ENCODE results near the gene PRDM5.

GRCh38 chr4:120927801-120928409 lies 5.4 kb upstream of the PRDM5 start:
- no peak for TF ChIP-seq MAX (IDR thresholded peaks at IDR 0.05)
- TF ChIP-seq TAF1 (IDR thresholded peaks at IDR 0.05; ENCODE audit: low read depth): no peak
- TF ChIP-seq, protein P1, sequence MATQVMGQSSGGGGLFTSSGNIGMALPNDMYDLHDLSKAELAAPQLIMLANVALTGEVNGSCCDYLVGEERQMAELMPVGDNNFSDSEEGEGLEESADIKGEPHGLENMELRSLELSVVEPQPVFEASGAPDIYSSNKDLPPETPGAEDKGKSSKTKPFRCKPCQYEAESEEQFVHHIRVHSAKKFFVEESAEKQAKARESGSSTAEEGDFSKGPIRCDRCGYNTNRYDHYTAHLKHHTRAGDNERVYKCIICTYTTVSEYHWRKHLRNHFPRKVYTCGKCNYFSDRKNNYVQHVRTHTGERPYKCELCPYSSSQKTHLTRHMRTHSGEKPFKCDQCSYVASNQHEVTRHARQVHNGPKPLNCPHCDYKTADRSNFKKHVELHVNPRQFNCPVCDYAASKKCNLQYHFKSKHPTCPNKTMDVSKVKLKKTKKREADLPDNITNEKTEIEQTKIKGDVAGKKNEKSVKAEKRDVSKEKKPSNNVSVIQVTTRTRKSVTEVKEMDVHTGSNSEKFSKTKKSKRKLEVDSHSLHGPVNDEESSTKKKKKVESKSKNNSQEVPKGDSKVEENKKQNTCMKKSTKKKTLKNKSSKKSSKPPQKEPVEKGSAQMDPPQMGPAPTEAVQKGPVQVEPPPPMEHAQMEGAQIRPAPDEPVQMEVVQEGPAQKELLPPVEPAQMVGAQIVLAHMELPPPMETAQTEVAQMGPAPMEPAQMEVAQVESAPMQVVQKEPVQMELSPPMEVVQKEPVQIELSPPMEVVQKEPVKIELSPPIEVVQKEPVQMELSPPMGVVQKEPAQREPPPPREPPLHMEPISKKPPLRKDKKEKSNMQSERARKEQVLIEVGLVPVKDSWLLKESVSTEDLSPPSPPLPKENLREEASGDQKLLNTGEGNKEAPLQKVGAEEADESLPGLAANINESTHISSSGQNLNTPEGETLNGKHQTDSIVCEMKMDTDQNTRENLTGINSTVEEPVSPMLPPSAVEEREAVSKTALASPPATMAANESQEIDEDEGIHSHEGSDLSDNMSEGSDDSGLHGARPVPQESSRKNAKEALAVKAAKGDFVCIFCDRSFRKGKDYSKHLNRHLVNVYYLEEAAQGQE (IDR thresholded peaks at IDR 0.05; ENCODE audit: low read depth): no peak
- TF ChIP-seq NFIC (IDR thresholded peaks at IDR 0.05): no peak
